Subcutaneous adipose tissue (tissue), 4 donors: ENCODE data around the gene SND1. TPM values are rescaled to one million over a fixed set of nuclear protein-coding genes. Genes with fewer than 3 reads are reported as not detected.

Experiments used
- total RNA-seq, 4 donors: library from RNA; depleted of rRNA; stranded (reverse); fragments of >200 nt; gene quantifications; one replicate each; pipeline ENCODE4 v1.1.0, GENCODE V29; 2016
- TF ChIP-seq, protein P1 (sequence below): fragments of 450-650 bp; IDR thresholded peaks from one replicate; pipeline ENCODE4 v1.5.1; 2016; ENCODE audit warnings: low read depth, mild to moderate bottlenecking, control low read depth, antibody characterized with exemption, moderate library complexity

The SND1 gene
- total RNA-seq, 4 donors from 2014 or later: 73.9 to 98.3 (median 88.9) TPM

DNA sequence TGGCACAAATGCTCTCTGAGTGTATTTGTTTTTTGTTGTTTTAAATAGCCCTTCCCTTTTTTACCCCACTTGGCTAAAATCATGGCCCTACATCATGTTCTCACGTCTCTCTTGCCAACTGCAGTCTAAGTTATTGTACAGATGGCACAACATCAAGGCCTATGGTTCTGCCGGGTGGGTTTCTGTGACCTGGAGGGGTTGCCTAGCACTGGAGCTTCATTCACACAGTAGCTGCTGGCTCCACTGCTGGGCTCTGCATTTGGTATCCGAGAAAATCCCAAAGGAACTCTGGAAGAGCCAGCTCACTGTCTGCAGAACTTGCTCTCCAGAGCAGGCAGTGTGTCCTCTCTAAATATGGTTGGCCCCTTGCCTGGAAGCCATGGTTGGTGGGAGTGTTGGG is 258.7 kb downstream of the SND1 start:
- TF ChIP-seq, protein P1, sequence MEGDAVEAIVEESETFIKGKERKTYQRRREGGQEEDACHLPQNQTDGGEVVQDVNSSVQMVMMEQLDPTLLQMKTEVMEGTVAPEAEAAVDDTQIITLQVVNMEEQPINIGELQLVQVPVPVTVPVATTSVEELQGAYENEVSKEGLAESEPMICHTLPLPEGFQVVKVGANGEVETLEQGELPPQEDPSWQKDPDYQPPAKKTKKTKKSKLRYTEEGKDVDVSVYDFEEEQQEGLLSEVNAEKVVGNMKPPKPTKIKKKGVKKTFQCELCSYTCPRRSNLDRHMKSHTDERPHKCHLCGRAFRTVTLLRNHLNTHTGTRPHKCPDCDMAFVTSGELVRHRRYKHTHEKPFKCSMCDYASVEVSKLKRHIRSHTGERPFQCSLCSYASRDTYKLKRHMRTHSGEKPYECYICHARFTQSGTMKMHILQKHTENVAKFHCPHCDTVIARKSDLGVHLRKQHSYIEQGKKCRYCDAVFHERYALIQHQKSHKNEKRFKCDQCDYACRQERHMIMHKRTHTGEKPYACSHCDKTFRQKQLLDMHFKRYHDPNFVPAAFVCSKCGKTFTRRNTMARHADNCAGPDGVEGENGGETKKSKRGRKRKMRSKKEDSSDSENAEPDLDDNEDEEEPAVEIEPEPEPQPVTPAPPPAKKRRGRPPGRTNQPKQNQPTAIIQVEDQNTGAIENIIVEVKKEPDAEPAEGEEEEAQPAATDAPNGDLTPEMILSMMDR: no peak

DNA sequence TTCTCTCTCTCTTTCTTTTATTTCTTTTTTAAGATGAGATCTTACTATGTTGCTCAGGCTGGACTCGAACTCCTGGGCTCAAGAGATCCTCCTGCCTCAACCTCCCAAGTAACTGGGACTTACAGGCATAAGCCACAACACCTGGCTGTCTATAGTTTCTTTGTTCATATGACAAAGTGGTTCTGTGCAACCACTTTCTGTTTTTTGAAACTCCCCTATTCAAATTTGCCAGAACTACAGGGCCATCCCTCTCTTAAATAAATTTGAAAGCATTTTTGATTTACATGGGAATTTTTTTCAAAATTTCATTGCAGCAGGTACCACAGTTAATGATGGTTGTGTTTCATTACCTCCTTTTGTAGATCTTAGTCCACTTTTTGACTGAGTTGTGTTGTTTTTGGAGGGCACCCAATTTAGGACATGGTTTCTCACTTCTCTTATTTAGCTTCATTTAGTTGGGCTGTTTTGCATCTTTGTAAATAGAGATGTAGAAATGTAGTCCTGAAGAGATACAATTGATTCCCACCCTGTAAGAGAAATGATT is 260.0 kb downstream of the SND1 start:
- TF ChIP-seq, protein P1: no peak

DNA sequence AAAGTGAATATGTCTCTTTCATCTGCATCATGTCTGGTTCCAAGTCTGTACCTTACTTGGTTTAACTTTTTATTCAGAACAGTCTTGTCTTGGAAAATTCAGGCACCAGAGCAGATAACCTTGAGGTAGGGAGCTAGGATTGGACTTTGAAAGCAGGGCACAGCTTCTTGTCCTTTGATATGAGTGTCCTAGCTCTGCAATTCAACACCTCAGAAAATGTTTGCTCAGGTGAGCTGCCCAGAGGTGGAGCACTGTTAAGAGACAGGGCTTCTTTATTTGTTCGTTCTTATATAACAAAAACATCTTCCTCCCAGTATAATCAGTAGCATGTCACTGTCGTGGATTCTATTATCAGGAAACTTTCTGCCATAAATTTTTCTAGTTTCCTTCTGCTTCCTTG is 260.9 kb downstream of the SND1 start:
- TF ChIP-seq, protein P1: no peak

DNA sequence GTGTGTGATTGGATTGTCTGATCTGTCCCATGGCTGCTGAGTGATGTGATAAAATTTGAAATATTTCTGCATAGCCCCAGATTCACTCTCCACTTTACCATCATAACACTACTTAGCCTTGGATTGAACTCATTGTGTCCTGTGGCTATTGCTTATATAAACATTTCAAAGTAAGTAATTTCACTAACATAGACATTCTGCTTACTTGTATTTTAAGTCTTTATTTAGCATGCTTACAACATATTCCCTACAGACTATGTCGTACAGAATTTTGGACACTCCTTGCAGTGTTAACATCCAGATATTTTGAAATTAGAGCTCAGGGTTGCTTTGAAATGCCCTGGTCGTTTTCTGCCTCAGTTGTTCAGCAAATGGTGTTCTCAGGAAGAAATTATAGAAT is 261.7 kb downstream of the SND1 start:
- TF ChIP-seq, protein P1: no peak

DNA sequence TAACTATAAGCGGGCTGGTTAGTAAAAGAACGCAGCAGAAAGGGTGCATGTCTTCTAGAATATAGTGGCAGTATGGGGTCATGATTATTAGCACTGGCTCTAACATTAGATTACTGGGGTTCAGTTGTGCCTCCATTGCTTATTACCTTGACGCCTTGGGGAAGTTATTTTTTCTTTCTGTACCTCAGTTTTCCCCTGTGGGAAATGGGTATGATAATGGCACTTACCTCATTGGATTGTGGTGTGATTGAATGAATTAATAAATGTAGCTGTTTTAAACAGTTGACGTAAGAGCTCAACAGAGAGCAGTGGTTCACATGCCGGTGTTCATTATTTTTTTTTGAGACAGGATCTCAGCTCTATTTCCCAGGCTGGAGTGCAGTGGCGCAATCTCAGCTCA is 262.7 kb downstream of the SND1 start:
- TF ChIP-seq, protein P1: no peak

DNA sequence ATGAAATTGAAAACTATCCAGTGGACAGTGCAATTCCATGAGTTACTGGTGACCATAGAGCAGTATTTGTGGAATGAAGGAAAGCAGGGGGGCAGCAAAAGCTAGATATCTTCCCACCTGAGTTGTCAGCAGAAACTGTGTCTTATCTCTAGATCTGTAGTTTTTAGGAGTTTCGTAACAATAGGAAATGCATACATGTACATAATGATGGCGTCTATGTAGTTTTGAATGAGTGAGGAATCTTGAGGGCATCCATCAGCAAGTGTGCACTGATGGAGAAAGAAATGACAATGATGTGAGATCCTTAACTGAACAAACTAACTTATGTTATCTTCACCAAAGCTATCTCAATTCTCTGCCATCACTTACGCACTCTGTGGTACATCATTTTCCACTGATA is 264.7 kb downstream of the SND1 start:
- TF ChIP-seq, protein P1: no peak

DNA sequence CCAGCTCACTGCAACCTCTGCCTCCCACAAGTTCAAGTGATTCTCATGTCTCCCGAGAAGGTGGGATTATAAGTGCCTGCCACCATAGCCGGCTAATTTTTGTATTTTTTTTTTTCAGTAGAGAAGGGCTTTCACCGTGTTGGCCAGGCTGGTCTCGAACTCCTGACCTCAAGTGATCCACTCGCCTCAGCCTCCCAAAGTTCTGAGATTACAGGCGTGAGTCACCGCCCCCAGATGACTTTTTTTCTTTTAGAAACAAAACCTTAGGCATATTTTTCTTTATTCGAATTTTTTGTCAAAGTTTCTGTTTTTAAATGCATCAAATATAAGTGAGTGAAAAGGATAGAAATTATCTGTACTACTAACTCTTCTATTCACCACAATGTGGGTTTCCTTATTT is 266.1 kb downstream of the SND1 start:
- TF ChIP-seq, protein P1: no peak
